ENCODE data around the gene PLXDC1.

The PLXDC1 gene

GRCh38 chr17:39014044-39014794, 137.2 kb downstream of the PLXDC1 start:
- DNase-seq (ENCODE audit: low read depth) = no peak

Measured in activated T-cell treated with anti-CD3 and anti-CD28 coated beads for 1 hour (primary cell).